K562 (cell line): Measurements from ENCODE around the gene NEURL1. TPM values are rescaled to one million over a fixed set of nuclear protein-coding genes. Genes with fewer than 3 reads are reported as not detected.

ENCODE experiments used
- ATAC-seq: fragments of 200-7000 bp; cut with Tn5 transposase; 3 replicates; pipeline ENCODE4 v1.9.1; 2020; ENCODE audit warnings: moderate library complexity
- BruUV-seq: library from RNA; stranded (reverse); fragments of 400-500 nt; replicated peaks from 2 replicates; lab custom pipeline; 2021; lab: Mats Ljungman, UMichigan
- CTCF ChIA-PET: fragments of 300-600 bp; formaldehyde crosslinking; extraction: SDS; loops from one replicate; lab custom pipeline; 2021; ENCODE audit warnings: low intra/inter-chr PET ratio; lab: Yijun Ruan, JAX
- POLR2A ChIA-PET: fragments of 300-600, 350-650 bp; sonication (Branson Sonifier 250); formaldehyde crosslinking; extraction: SDS; loops from one replicate; lab custom pipeline; 2021; ENCODE audit warnings: antibody characterized with exemption, inconsistent platforms; lab: Yijun Ruan, JAX
- DNase-seq, 4 experiments: peaks; one replicate each; pipeline versions ENCODE4 v3.0.0 to v3.0.0-alpha.2; 2011 to 2018; ENCODE audit warnings: low spot score in 3 of 4, mixed read lengths in 3 of 4; ENCODE audit errors: extremely low read depth in 1 of 4
- FAIRE-seq: peaks from 2 replicates; lab custom pipeline; 2011; peaks lifted over from hg19 to GRCh38; lab: Jason Lieb, UNC
- H2AFZ ChIP-seq: 2 replicates; pipeline ENCODE4 v1.6.0; 2011; ENCODE audit warnings: low read depth, low read length, control low read depth, inconsistent platforms
- H3K27ac ChIP-seq: fragments of 200-600 bp; 3 replicates; pipeline ENCODE4 v1.8.0; 2011; ENCODE audit warnings: low read depth, mild to moderate bottlenecking, control low read depth, inconsistent platforms, low read length, moderate library complexity, mixed read lengths; ENCODE audit errors: extremely low read depth
- H3K27me3 ChIP-seq, 2 experiments: fragments of 300-600 bp in 1 of 2; 2 replicates in 1 of 2; 3 replicates in 1 of 2; pipeline versions ENCODE4 v1.6.0 to v1.8.0; 2011; ENCODE audit warnings: inconsistent platforms in 2 of 2, low read length in 2 of 2, mild to moderate bottlenecking in 1 of 2, mixed read lengths in 1 of 2, moderate library complexity in 1 of 2; ENCODE audit not compliant: control insufficient read depth in 2 of 2, insufficient read depth in 2 of 2
- H3K36me3 ChIP-seq: fragments of 300-600 bp; 3 replicates; pipeline ENCODE4 v1.8.0; 2011; ENCODE audit warnings: mild to moderate bottlenecking, low read length, inconsistent platforms; ENCODE audit not compliant: control insufficient read depth, insufficient read depth
- H3K4me1 ChIP-seq, 2 experiments: fragments of 200-600 bp in 1 of 2; replicated peaks in 1 of 2; 2 replicates in 1 of 2; 3 replicates in 1 of 2; pipeline versions ENCODE4 v1.5.1 to v1.8.0; 2011; ENCODE audit warnings: inconsistent platforms in 2 of 2, low read length in 2 of 2, mild to moderate bottlenecking in 1 of 2, mixed read lengths in 1 of 2, moderate library complexity in 1 of 2; ENCODE audit not compliant: control insufficient read depth in 2 of 2, insufficient read depth in 2 of 2
- H3K4me2 ChIP-seq: 2 replicates; pipeline ENCODE4 v1.6.1; 2011; ENCODE audit warnings: low read length, control low read depth, inconsistent platforms, mixed read lengths; ENCODE audit not compliant: insufficient read depth
- H3K4me3 ChIP-seq: fragments of 200-600 bp; sonication (generic), shearing (Covaris generic); 2 replicates; pipeline ENCODE4 v1.5.1; 2016; ENCODE audit warnings: control low read depth, inconsistent platforms
- H3K79me2 ChIP-seq: fragments of 200-600 bp; 3 replicates; pipeline ENCODE4 v1.8.0; 2011; ENCODE audit warnings: low read length, inconsistent platforms; ENCODE audit not compliant: control insufficient read depth, insufficient read depth
- H3K9ac ChIP-seq, 2 experiments: 2 replicates each; pipeline versions ENCODE4 v1.6.0 to v1.6.1; 2011; ENCODE audit warnings: low read depth in 2 of 2, low read length in 2 of 2, control low read depth in 1 of 2, inconsistent platforms in 1 of 2, mild to moderate bottlenecking in 1 of 2, mixed read lengths in 1 of 2; ENCODE audit not compliant: insufficient read depth in 1 of 2
- H3K9me1 ChIP-seq: one replicate; pipeline ENCODE4 v1.6.0; 2011; ENCODE audit warnings: inconsistent platforms, mild to moderate bottlenecking, low read length, moderate library complexity; ENCODE audit not compliant: control insufficient read depth, insufficient read depth
- H3K9me3 ChIP-seq: replicated peaks from 2 replicates; pipeline ENCODE4 v1.5.1; 2011; ENCODE audit warnings: low read depth, low read length, inconsistent platforms; ENCODE audit not compliant: control insufficient read depth, insufficient read depth
- H4K20me1 ChIP-seq: replicated peaks from 2 replicates; pipeline ENCODE4 v1.6.1; 2011; ENCODE audit warnings: low read length, inconsistent platforms, mixed read lengths; ENCODE audit not compliant: control insufficient read depth, insufficient read depth
- DACH1 ChIP-seq: fragments of 450-650 bp; IDR thresholded peaks from 2 replicates; pipeline ENCODE4 v1.6.1; 2018; ENCODE audit not compliant: partially characterized antibody
- ZFX ChIP-seq: sonication (generic); formaldehyde crosslinking; IDR thresholded peaks from 2 replicates; pipeline ENCODE4 v1.8.0; 2022; ENCODE audit warnings: mild to moderate bottlenecking, missing genetic modification reagents, moderate library complexity
- ZNF232 ChIP-seq: sonication (generic); formaldehyde crosslinking; IDR thresholded peaks from 2 replicates; pipeline ENCODE4 v1.8.0; 2022; ENCODE audit warnings: mild to moderate bottlenecking, missing genetic modification reagents
- WGBS: fragments of 100-300 bp; shearing (Covaris generic); methylation state at CpG from one replicate; pipeline ENCODE4 v1.1.6; 2016; ENCODE audit warnings: low coverage, mixed read lengths; ENCODE audit not compliant: insufficient coverage; ENCODE audit errors: missing lambda C conversion rate; 5-methylcytosine and 5-hydroxymethylcytosine counted together
- in situ Hi-C: fragments of 300-500 bp; cut with MboI; formaldehyde crosslinking; loops from 4 replicates; pipeline ENCODE4 v1.15.0; 2018; ENCODE audit warnings: inconsistent platforms, mixed read lengths
- intact Hi-C: fragments of 100-400 bp; cut with micrococcal nuclease; formaldehyde crosslinking; loops from 2 replicates; pipeline ENCODE4 v1.14.2; 2022
- polyA plus RNA-seq, 8 experiments: library from polyadenylated mRNA; depleted of rRNA in 4 of 8; stranded (reverse) in 5 of 8; unstranded in 3 of 8; fragments of >200 nt; fragmentation: Nextera tagmentation in 2 of 8; fragmentation: Illumina TruSeq in 1 of 8; extraction: Ambion mirVana in 2 of 8; extraction: Trizol in 1 of 8; gene quantifications; 2 replicates each; pipeline versions ENCODE4 v1.2.1 to v1.2.3, GENCODE V29; 2011 to 2014; ENCODE audit warnings: inconsistent platforms in 1 of 8, missing spikeins in 1 of 8
- total RNA-seq, 7 experiments: library from RNA; depleted of rRNA in 6 of 7; stranded (reverse); fragments of >200 nt in 6 of 7; fragmentation: Illumina TruSeq in 2 of 7; extraction: Trizol in 2 of 7; gene quantifications; 2 replicates each; pipeline versions ENCODE4 v1.2.1 to v1.2.3, GENCODE V29; 2011 to 2021; ENCODE audit warnings: low replicate concordance in 1 of 7
- TF ChIP-seq, protein P1 (sequence below): fragments of 250-450 bp; sonication (Bioruptor Pico); IDR thresholded peaks from 2 replicates; pipeline ENCODE4 v1.8.0; 2022; ENCODE audit warnings: moderate library complexity, mild to moderate bottlenecking, inconsistent platforms

The NEURL1 gene
- total and polyA plus RNA-seq, 9 of the 15 experiments (the other 6 are each of a cell fraction or from before 2014, with no cell fraction given), result 0.01 to 0.45 (median 0.16) TPM; not detected in 5

DNA sequence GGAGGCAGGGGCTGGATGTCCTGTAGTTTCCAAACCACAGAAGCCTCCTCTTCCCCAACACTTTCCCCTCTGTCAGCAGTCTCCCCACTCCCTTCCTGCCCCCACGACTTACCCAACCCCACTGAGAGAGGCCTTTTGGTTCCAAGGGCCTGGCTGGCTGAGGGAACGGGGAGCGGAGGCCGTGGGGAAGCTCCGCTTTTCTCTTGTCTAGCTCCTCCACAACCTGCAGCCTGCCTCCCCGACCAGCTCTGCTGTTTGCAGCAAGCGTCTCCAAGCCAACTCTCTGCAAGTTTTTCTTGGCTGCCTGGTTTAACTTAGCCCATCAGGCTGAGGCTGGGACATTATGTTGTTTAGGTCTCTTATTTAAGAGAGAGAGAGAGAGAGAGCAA, 126.8 kb downstream of the NEURL1 start:
- H3K4me1 ChIP-seq, result peaks cover 47 to 69% of the 10 kb centered on the region in 2 experiments
- peak overlapping the region; percentile 14 to 87; a peak in 3 of 4 replicates for H3K9ac ChIP-seq
- H3K4me2 ChIP-seq, result peak overlapping the region; percentile 55
- CTCF ChIA-PET, result no interaction called here
- intact Hi-C loops, result no loop called here
- H3K79me2 ChIP-seq, result peaks cover 5% of the 10 kb centered on the region; the same call in 2 of the 3 replicates
- H3K4me3 ChIP-seq, result no peak overlapping the region; the same call in 1 of the 2 replicates
- H4K20me1 ChIP-seq, result no peaks in the 10 kb centered on the region
- no peaks in the 10 kb centered on the region for H3K9me3 ChIP-seq
- no TSS peak for BruUV-seq
- POLR2A ChIA-PET, result interaction anchor here (0.6 kb wide), 1 partner anchor 144 kb away, joined by 3 read pairs; no protein-coding TSS in a partner anchor
- WGBS, result 84% methylated on average over 5 of the region's 7 CpGs
- ATAC-seq, result no peak
- no peaks in the 10 kb centered on the region for H3K27me3 ChIP-seq
- H3K9me1 ChIP-seq, result peaks cover 4% of the 10 kb centered on the region
- TF ChIP-seq ZNF232 (no peak), ZFX (CRISPR knock-in tag) (peak; percentile 11; the same call in 1 of the 2 replicates), DACH1 (no peak)
- TF ChIP-seq, protein P1, sequence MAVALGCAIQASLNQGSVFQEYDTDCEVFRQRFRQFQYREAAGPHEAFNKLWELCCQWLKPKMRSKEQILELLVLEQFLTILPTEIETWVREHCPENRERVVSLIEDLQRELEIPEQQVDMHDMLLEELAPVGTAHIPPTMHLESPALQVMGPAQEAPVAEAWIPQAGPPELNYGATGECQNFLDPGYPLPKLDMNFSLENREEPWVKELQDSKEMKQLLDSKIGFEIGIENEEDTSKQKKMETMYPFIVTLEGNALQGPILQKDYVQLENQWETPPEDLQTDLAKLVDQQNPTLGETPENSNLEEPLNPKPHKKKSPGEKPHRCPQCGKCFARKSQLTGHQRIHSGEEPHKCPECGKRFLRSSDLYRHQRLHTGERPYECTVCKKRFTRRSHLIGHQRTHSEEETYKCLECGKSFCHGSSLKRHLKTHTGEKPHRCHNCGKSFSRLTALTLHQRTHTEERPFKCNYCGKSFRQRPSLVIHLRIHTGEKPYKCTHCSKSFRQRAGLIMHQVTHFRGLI (CRISPR knock-in tag), result no peak
- in situ Hi-C loops, result no loop called here
- no peak for DNase-seq
- 0 out of 2 replicates have a peak overlapping the region, but pooled peaks have one; percentile 16 for H2AFZ ChIP-seq
- peaks cover 43% of the 10 kb centered on the region; the same call in 2 of the 3 replicates for H3K36me3 ChIP-seq
- no peak for FAIRE-seq
- peak overlapping the region; percentile 33; the same call in 1 of the 3 replicates for H3K27ac ChIP-seq
